OCI-LY7 (cell line): ENCODE results near the gene RXRB. TPM values are rescaled to one million over a fixed set of nuclear protein-coding genes. Genes with fewer than 3 reads are reported as not detected.

Experiments used
- BruUV-seq: library from RNA; stranded (reverse); fragments of 400-500 nt; replicated peaks from 2 replicates; lab custom pipeline; 2021; lab: Mats Ljungman, UMichigan
- CTCF ChIA-PET: fragments of 300-600 bp; sonication (Branson Sonifier 250); formaldehyde crosslinking; loops from one replicate; lab custom pipeline; 2022; ENCODE audit warnings: antibody characterized with exemption; ENCODE audit not compliant: unreplicated experiment; lab: Charles Lee
- POLR2A ChIA-PET: fragments of 300-600 bp; sonication (Branson Sonifier 250); formaldehyde crosslinking; loops from one replicate; lab custom pipeline; 2022; ENCODE audit warnings: antibody characterized with exemption; lab: Charles Lee
- DNase-seq: peaks from one replicate; pipeline ENCODE4 v3.0.0-alpha.2; 2015; ENCODE audit warnings: low spot score
- H2AFZ ChIP-seq: fragments of 200-600 bp; sonication (generic), shearing (Covaris generic); 2 replicates; pipeline ENCODE4 v1.6.1; 2014; ENCODE audit warnings: mild to moderate bottlenecking, antibody characterized with exemption, low read length, moderate library complexity
- H3K27ac ChIP-seq: fragments of 200-600 bp; sonication (generic); 2 replicates; pipeline ENCODE4 v1.5.1; 2014; ENCODE audit warnings: mixed run types, low read depth, mild to moderate bottlenecking, moderate library complexity, low read length, inconsistent platforms; ENCODE audit not compliant: poor library complexity, severe bottlenecking
- H3K36me3 ChIP-seq: fragments of 200-600 bp; sonication (generic); 2 replicates; pipeline ENCODE4 v1.6.1; 2014; ENCODE audit warnings: mild to moderate bottlenecking, antibody characterized with exemption, low read length, moderate library complexity, mixed read lengths; ENCODE audit not compliant: insufficient read depth
- H3K4me1 ChIP-seq: fragments of 200-600 bp; sonication (generic); 2 replicates; pipeline ENCODE4 v1.5.1; 2014; ENCODE audit warnings: mild to moderate bottlenecking, low read length; ENCODE audit not compliant: insufficient read depth, poor library complexity, severe bottlenecking
- H3K4me2 ChIP-seq: fragments of 200-600 bp; sonication (generic); 2 replicates; pipeline ENCODE4 v1.6.1; 2014; ENCODE audit warnings: mild to moderate bottlenecking, low read length
- H3K4me3 ChIP-seq: fragments of 200-600 bp; sonication (generic); 2 replicates; pipeline ENCODE4 v1.5.1; 2014; ENCODE audit warnings: mild to moderate bottlenecking, low read depth, low read length; ENCODE audit not compliant: poor library complexity, severe bottlenecking
- H3K79me2 ChIP-seq: fragments of 200-600 bp; sonication (generic); 2 replicates; pipeline ENCODE4 v1.6.1; 2016; ENCODE audit warnings: low read depth, mild to moderate bottlenecking, low read length, moderate library complexity, mixed read lengths; ENCODE audit not compliant: insufficient read depth
- H3K9me2 ChIP-seq: fragments of 200-600 bp; sonication (generic); 2 replicates; pipeline ENCODE4 v1.6.1; 2016; ENCODE audit warnings: mild to moderate bottlenecking, low read length, mixed read lengths; ENCODE audit not compliant: insufficient read depth
- H3K9me3 ChIP-seq: fragments of 200-600 bp; sonication (generic); 2 replicates; pipeline ENCODE4 v1.6.1; 2014; ENCODE audit warnings: mild to moderate bottlenecking, mixed run types, low read length, mixed read lengths
- H4K20me1 ChIP-seq: fragments of 200-600 bp; sonication (generic); 2 replicates; pipeline ENCODE4 v1.6.1; 2014; ENCODE audit warnings: mild to moderate bottlenecking, antibody characterized with exemption, low read length, moderate library complexity, mixed read lengths; ENCODE audit not compliant: insufficient read depth
- EZH2phosphoT487 ChIP-seq: fragments of 200-600 bp; sonication (generic); IDR thresholded peaks from 2 replicates; pipeline ENCODE4 v1.6.1; 2018; ENCODE audit warnings: low read depth, borderline replicate concordance, mild to moderate bottlenecking, mixed run types, antibody characterized with exemption, low read length, moderate library complexity, mixed read lengths
- intact Hi-C: fragments of 100-400 bp; cut with micrococcal nuclease; formaldehyde crosslinking; loops from one replicate; pipeline ENCODE4 v1.10.0; 2022; ENCODE audit not compliant: unreplicated experiment
- total RNA-seq, 2 experiments: library from RNA; depleted of rRNA in 1 of 2; stranded (reverse); fragments of >200 nt in 1 of 2; shearing (Covaris generic) in 1 of 2; gene quantifications; 2 replicates each; pipeline ENCODE4 v1.2.3, GENCODE V29; 2014 to 2022
- TF ChIP-seq, protein P1 (sequence below): fragments of 200-600 bp; sonication (generic); conservative IDR thresholded peaks from 2 replicates; pipeline ENCODE4 v1.5.1; 2014; ENCODE audit warnings: mild to moderate bottlenecking, antibody characterized with exemption, low read length, moderate library complexity, mixed read lengths

The RXRB gene
- total RNA-seq, 2 experiments from 2014 or later: 32.5 to 47.3 TPM

DNA sequence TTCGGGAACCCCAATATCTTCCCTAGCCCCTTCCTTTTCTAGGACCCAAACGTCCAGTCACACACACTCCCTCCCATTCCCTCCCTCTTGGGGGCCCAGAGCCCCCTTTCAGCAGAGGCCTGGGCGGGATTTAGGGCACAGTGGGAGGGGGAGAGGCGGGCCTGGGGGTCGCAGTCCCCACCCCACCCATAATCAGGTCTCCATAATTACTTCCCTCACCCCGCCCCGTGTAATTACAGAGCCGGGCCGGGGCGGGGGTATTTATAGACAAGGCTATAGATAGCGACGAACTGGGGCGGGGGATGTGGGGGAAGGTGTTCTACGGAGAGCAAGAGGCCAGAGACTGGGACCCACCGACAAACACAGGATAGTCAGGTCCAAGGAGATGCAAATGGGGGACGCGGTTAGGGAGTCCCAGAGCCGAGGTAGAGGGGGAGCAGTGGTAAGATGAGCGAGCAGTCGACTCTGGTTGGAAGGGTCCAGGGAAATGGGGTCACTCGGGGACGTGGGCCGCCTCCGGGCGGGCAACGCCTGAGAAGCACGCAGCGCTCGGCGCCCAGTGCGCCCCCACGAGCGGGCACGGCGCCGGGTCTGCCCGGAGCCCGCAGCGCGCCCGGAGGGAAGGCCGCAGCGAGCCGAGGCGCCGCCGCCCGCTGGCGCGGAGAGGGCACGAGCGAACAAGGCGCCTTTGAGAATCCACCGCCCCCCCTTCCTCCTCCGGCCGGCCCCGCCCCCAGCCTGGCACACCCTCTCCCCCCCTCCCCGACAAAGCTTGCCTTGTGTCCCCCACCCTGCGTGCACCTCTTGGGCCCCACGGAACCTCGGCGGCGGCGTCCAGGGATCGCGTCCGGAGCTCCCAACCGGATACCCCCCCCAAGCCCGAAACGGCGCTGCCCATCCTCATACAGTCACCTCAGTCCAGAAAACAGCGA, 7.5 kb downstream of the RXRB start:
- Histone ChIP-seq H3K4me1 (peaks cover 7% of the 10 kb centered on the region), H2AFZ (no peak overlapping the region), H4K20me1 (no peaks in the 10 kb centered on the region; the same call in 1 of the 2 replicates), H3K36me3 (peaks cover 46% of the 10 kb centered on the region), H3K9me2 (no peaks in the 10 kb centered on the region), H3K4me2 (no peak overlapping the region), H3K9me3 (no peaks in the 10 kb centered on the region), H3K79me2 (no peaks in the 10 kb centered on the region), H3K27ac (no peak overlapping the region), H3K4me3 (no peak overlapping the region)
- DNase-seq: no peak
- BruUV-seq: no TSS peak
- TF ChIP-seq, protein P1, sequence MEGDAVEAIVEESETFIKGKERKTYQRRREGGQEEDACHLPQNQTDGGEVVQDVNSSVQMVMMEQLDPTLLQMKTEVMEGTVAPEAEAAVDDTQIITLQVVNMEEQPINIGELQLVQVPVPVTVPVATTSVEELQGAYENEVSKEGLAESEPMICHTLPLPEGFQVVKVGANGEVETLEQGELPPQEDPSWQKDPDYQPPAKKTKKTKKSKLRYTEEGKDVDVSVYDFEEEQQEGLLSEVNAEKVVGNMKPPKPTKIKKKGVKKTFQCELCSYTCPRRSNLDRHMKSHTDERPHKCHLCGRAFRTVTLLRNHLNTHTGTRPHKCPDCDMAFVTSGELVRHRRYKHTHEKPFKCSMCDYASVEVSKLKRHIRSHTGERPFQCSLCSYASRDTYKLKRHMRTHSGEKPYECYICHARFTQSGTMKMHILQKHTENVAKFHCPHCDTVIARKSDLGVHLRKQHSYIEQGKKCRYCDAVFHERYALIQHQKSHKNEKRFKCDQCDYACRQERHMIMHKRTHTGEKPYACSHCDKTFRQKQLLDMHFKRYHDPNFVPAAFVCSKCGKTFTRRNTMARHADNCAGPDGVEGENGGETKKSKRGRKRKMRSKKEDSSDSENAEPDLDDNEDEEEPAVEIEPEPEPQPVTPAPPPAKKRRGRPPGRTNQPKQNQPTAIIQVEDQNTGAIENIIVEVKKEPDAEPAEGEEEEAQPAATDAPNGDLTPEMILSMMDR: no peak
- no peak for TF ChIP-seq EZH2phosphoT487
- intact Hi-C loops: no loop called here
- ChIA-PET CTCF (no interaction called here), POLR2A (no interaction called here)

- no TSS peak for BruUV-seq
- Histone ChIP-seq H3K36me3 (peaks cover 38% of the 10 kb centered on the region), H2AFZ (no peak within 1 kb of the TSS), H3K4me2 (no peak within 1 kb of the TSS), H3K4me3 (no peak within 1 kb of the TSS), H4K20me1 (no peaks in the 10 kb centered on the region; the same call in 1 of the 2 replicates), H3K79me2 (no peaks in the 10 kb centered on the region), H3K9me3 (no peaks in the 10 kb centered on the region), H3K27ac (no peak within 1 kb of the TSS), H3K4me1 (peaks cover under 1% of the 10 kb centered on the region), H3K9me2 (no peaks in the 10 kb centered on the region)
- CTCF ChIA-PET: no interaction called here
- POLR2A ChIA-PET: no interaction called here
- DNase-seq: no peak
- TF ChIP-seq EZH2phosphoT487: no peak
- TF ChIP-seq, protein P1: no peak
- intact Hi-C loops: no loop called here
Observed at GRCh38 chr6:33192105-33192646, 8.3 kb downstream of the RXRB start, which contains the start of gene COL11A2. Gene COL11A2 (minus strand): TSS chr6:33192467. CDS start chr6:33192240, 227 bp downstream.
